B cell (primary cell): ENCODE results near the gene NDRG2. TPM values are rescaled to one million over a fixed set of nuclear protein-coding genes. Genes with fewer than 3 reads are reported as not detected.

Experiments used
- ATAC-seq: fragments of 200-7000 bp; cut with Tn5 transposase; one replicate; pipeline ENCODE4 v1.10.0; 2021; ENCODE audit warnings: low read depth, mild to moderate bottlenecking, moderate number of reproducible peaks, moderate library complexity
- CTCF ChIA-PET: fragments of 350-600 bp; sonication (Branson Sonifier 250); formaldehyde crosslinking; loops from one replicate; lab custom pipeline; 2021; ENCODE audit warnings: antibody characterized with exemption, inconsistent platforms; lab: Charles Lee
- POLR2A ChIA-PET: fragments of 350-600 bp; sonication (Branson Sonifier 250); formaldehyde crosslinking; loops from one replicate; lab custom pipeline; 2021; ENCODE audit warnings: antibody characterized with exemption; lab: Charles Lee
- DNase-seq: peaks from one replicate; pipeline ENCODE4 v3.0.0; 2013
- H2AFZ ChIP-seq: 2 replicates; pipeline ENCODE4 v1.6.1; 2012; ENCODE audit warnings: mild to moderate bottlenecking, low read depth, low read length; ENCODE audit not compliant: insufficient read depth, poor library complexity, severe bottlenecking
- H3K27ac ChIP-seq, 2 donors: 1 replicate in 1 of 2; 2 replicates in 1 of 2; pipeline ENCODE4 v1.5.1; 2012 to 2013; ENCODE audit warnings: low read length in 2 of 2, mild to moderate bottlenecking in 2 of 2, moderate library complexity in 1 of 2
- H3K27me3 ChIP-seq, 4 experiments: fragments of 200-600 bp in 1 of 4; sonication (generic) in 1 of 4; replicated peaks in 1 of 4; 1 replicate in 2 of 4; 2 replicates in 2 of 4; pipeline versions ENCODE4 v1.6.1 to v1.7.0; 2013 to 2016; ENCODE audit warnings: low read length in 3 of 4, mild to moderate bottlenecking in 2 of 4, mixed read lengths in 1 of 4, moderate library complexity in 1 of 4; ENCODE audit not compliant: insufficient read depth in 4 of 4, control insufficient read depth in 3 of 4; ENCODE audit errors: control extremely low read depth in 1 of 4
- H3K36me3 ChIP-seq, 2 experiments: replicated peaks in 1 of 2; 1 replicate in 1 of 2; 2 replicates in 1 of 2; pipeline versions ENCODE4 v1.6.1 to v1.7.1; 2013; ENCODE audit warnings: low read length in 1 of 2; ENCODE audit not compliant: insufficient read depth in 2 of 2, control insufficient read depth in 1 of 2; ENCODE audit errors: control extremely low read depth in 1 of 2, extremely low read depth in 1 of 2
- H3K4me1 ChIP-seq, 2 donors: fragments of 200-600 bp in 1 of 2; sonication (generic) in 1 of 2; 1 replicate in 1 of 2; 2 replicates in 1 of 2; pipeline versions ENCODE4 v1.5.1 to v1.6.1; 2013 to 2017; ENCODE audit warnings: low read length in 2 of 2; ENCODE audit not compliant: control insufficient read depth in 2 of 2, insufficient read depth in 2 of 2
- H3K4me2 ChIP-seq: replicated peaks from 2 replicates; pipeline ENCODE3; 2012; ENCODE audit warnings: mild to moderate bottlenecking, low read depth, low read length; ENCODE audit not compliant: poor library complexity, severe bottlenecking
- H3K4me3 ChIP-seq, 5 experiments: fragments of 200-600 bp in 1 of 5; sonication (generic) in 1 of 5; 1 replicate in 3 of 5; 2 replicates in 2 of 5; pipeline versions ENCODE4 v1.5.1 to v1.7.0; 2011 to 2016; ENCODE audit warnings: low read length in 4 of 5, mild to moderate bottlenecking in 4 of 5, low read depth in 2 of 5, control low read depth in 1 of 5, moderate library complexity in 1 of 5; ENCODE audit not compliant: insufficient read depth in 1 of 5; ENCODE audit errors: control extremely low read depth in 1 of 5, extremely low read depth in 1 of 5
- H3K79me2 ChIP-seq: fragments of 200-600 bp; sonication (generic); one replicate; pipeline ENCODE4 v1.6.0; 2016; ENCODE audit warnings: low read length; ENCODE audit not compliant: control insufficient read depth, insufficient read depth
- H3K9ac ChIP-seq: fragments of 200-600 bp; sonication (generic); 2 replicates; pipeline ENCODE4 v1.6.1; 2017; ENCODE audit warnings: mild to moderate bottlenecking, low read length, moderate library complexity
- H3K9me3 ChIP-seq, 3 donors: one replicate each; pipeline versions ENCODE4 v1.6.1 to v1.7.1; 2013; ENCODE audit warnings: low read length in 2 of 3; ENCODE audit not compliant: control insufficient read depth in 2 of 3, insufficient read depth in 1 of 3; ENCODE audit errors: control extremely low read depth in 1 of 3
- H4K20me1 ChIP-seq: 2 replicates; pipeline ENCODE4 v1.6.0; 2012; ENCODE audit warnings: mild to moderate bottlenecking, low read length; ENCODE audit not compliant: insufficient read depth, control insufficient read depth, poor library complexity, severe bottlenecking
- H3K27ac Mint-ChIP-seq: one replicate; pipeline ENCODE4 v1.8.0; 2021; ENCODE audit warnings: mixed read lengths
- H3K27me3 Mint-ChIP-seq: one replicate; pipeline ENCODE4 v1.8.0; 2021; ENCODE audit warnings: mixed read lengths
- H3K4me1 Mint-ChIP-seq: one replicate; pipeline ENCODE4 v1.8.0; 2021; ENCODE audit warnings: mixed read lengths
- H3K4me3 Mint-ChIP-seq: one replicate; pipeline ENCODE4 v1.8.0; 2021; ENCODE audit warnings: mixed read lengths
- H3K9me3 Mint-ChIP-seq: one replicate; pipeline ENCODE4 v1.8.0; 2022; ENCODE audit warnings: mixed read lengths; ENCODE audit not compliant: insufficient read depth
- CTCF ChIP-seq: fragments of 200-600 bp; IDR thresholded peaks from one replicate; pipeline ENCODE4 v1.8.0; 2022; ENCODE audit warnings: antibody characterized with exemption, mild to moderate bottlenecking
- EZH2 ChIP-seq: IDR thresholded peaks from 2 replicates; pipeline ENCODE4 v1.6.1; 2012; ENCODE audit warnings: borderline replicate concordance, low read depth, mild to moderate bottlenecking, moderate library complexity, low read length; ENCODE audit not compliant: insufficient read depth, poor library complexity, severe bottlenecking
- WGBS: methylation state at CpG from one replicate; pipeline ENCODE4 v1.1.5; 2013; ENCODE audit warnings: missing lambda C conversion rate; ENCODE audit not compliant: insufficient coverage; 5-methylcytosine and 5-hydroxymethylcytosine counted together
- intact Hi-C: fragments of 100-400 bp; cut with micrococcal nuclease; formaldehyde crosslinking; loops from one replicate; pipeline ENCODE4 v1.10.0; 2022
- polyA plus RNA-seq: library from polyadenylated mRNA; depleted of rRNA; stranded (reverse); fragments of >200 nt; gene quantifications from 2 replicates; pipeline ENCODE4 v1.2.3, GENCODE V29; 2012
- total RNA-seq, 2 donors: library from RNA; stranded (reverse); fragments of 120-200 nt in 1 of 2; gene quantifications; 1 replicate in 1 of 2; 2 replicates in 1 of 2; pipeline versions ENCODE4 v1.2.3 to v1.2.4, GENCODE V29; 2013 to 2022

NDRG2 gene
- total and polyA plus RNA-seq, 2 donors (not counting 1 experiment from before 2014, with no cell fraction given): 9.5 to 11.8 TPM

- Histone ChIP-seq H4K20me1 (no peaks in the 10 kb centered on the region), H3K4me1 (no peaks in the 10 kb centered on the region), H3K36me3 (no peaks in the 10 kb centered on the region), H3K9me3 (no peaks in the 10 kb centered on the region), H3K4me2 (no peak overlapping the region), H3K79me2 (no peaks in the 10 kb centered on the region), H3K27ac (no peak overlapping the region), H3K27me3 (peaks cover 0 to 9% (median under 1%) of the 10 kb centered on the region in 4 experiments), H3K9ac (no peak overlapping the region), H2AFZ (no peak overlapping the region), H3K4me3 (no peak overlapping the region)
- POLR2A ChIA-PET: no interaction called here
- no peaks in the 10 kb centered on the region for H3K4me1 Mint-ChIP-seq
- H3K27ac Mint-ChIP-seq: no peak overlapping the region
- TF ChIP-seq EZH2: no peak
- ATAC-seq (no peak), DNase-seq (no peak)
- H3K4me3 Mint-ChIP-seq: no peak overlapping the region
- H3K27me3 Mint-ChIP-seq: peaks cover 30% of the 10 kb centered on the region
- intact Hi-C loops: no loop called here
- CTCF ChIA-PET: interaction anchor here (0.5 to 15.1 kb wide), 14 partner anchors 10 to 119 kb away, joined by 3 to 348 read pairs (median 40); partner anchors contain the start of genes ARHGEF40, RNASE13, RNASE7 and SLC39A2
- 64% methylated on average over 5 of the region's 9 CpGs for WGBS
- no peaks in the 10 kb centered on the region for H3K9me3 Mint-ChIP-seq
These were observed 8.3 kb downstream of the NDRG2 start for GRCh38 chr14:21016413-21017190.

GRCh38 chr14:21015312-21015711 lies 9.5 kb downstream of the NDRG2 start:
- H3K36me3 ChIP-seq: no peaks in the 10 kb centered on the region
- POLR2A ChIA-PET: interaction anchor here (0.6 to 1.9 kb wide), 3 partner anchors 25 to 89 kb away, joined by 3 to 10 read pairs (median 3); no protein-coding TSS in a partner anchor
- H3K9me3 Mint-ChIP-seq: no peaks in the 10 kb centered on the region
- peak; percentile 19 for DNase-seq
- no peaks in the 10 kb centered on the region for H3K9me3 ChIP-seq
- no peak overlapping the region for H3K4me3 Mint-ChIP-seq
- no peak overlapping the region for H3K4me2 ChIP-seq
- CTCF ChIA-PET: interaction anchor here (0.6 to 15.1 kb wide), 37 partner anchors 9 to 544 kb away, joined by 3 to 348 read pairs (median 6); partner anchors contain the start of genes ARHGEF40, NDRG2, RNASE13 and RNASE7
- intact Hi-C loops: no loop called here
- H3K79me2 ChIP-seq: no peaks in the 10 kb centered on the region
- no peak overlapping the region for H3K27ac ChIP-seq
- no peak overlapping the region for H2AFZ ChIP-seq
- no peaks in the 10 kb centered on the region for H3K4me1 Mint-ChIP-seq
- no peak overlapping the region for H3K27ac Mint-ChIP-seq
- no peak overlapping the region for H3K9ac ChIP-seq
- TF ChIP-seq CTCF (no peak), EZH2 (no peak)
- H3K27me3 ChIP-seq: peaks cover 0 to 11% (median 2%) of the 10 kb centered on the region in 4 experiments
- peaks cover 35% of the 10 kb centered on the region for H3K27me3 Mint-ChIP-seq
- no peak overlapping the region for H3K4me3 ChIP-seq
- no peaks in the 10 kb centered on the region for H3K4me1 ChIP-seq
- no peaks in the 10 kb centered on the region for H4K20me1 ChIP-seq
- WGBS: 90% methylated on average over 5 of the region's 6 CpGs
- ATAC-seq: no peak
